Cardiac muscle cell (in vitro differentiated cells and primary cell): ENCODE measurements around the gene PSMD3. TPM values are rescaled to one million over a fixed set of nuclear protein-coding genes. Genes with fewer than 3 reads are reported as not detected.
A peak's percentile ranks its signal among the peaks of the same experiment; 100 is the strongest.
"Not testable (repeated sequence)": the region's sequence is repeated elsewhere in the genome, so short reads cannot be mapped to it uniquely, and the experiment has no call there.

ENCODE experiments used
- DNase-seq, 2 donors: peaks; one replicate each; pipeline versions ENCODE4 v3.0.0 to v3.0.0-alpha.2; 2010 to 2017; ENCODE audit warnings: low read depth in 1 of 2, low spot score in 1 of 2
- H3K27ac ChIP-seq: fragments of 200-600 bp; sonication (generic); 2 replicates; pipeline ENCODE4 v1.5.1; 2016
- H3K27me3 ChIP-seq: fragments of 200-600 bp; sonication (generic); 2 replicates; pipeline ENCODE4 v1.6.0; 2016; ENCODE audit warnings: control low read depth
- H3K36me3 ChIP-seq: fragments of 200-600 bp; sonication (generic); 2 replicates; pipeline ENCODE4 v1.5.1; 2016; ENCODE audit warnings: control low read depth
- H3K4me1 ChIP-seq: fragments of 200-600 bp; sonication (generic); 2 replicates; pipeline ENCODE4 v1.8.1; 2017; ENCODE audit warnings: low read depth, mild to moderate bottlenecking, mixed run types
- H3K4me3 ChIP-seq: fragments of 200-600 bp; sonication (generic); 2 replicates; pipeline ENCODE4 v1.5.1; 2016; ENCODE audit warnings: mild to moderate bottlenecking
- H3K9me3 ChIP-seq: fragments of 200-600 bp; sonication (generic); 2 replicates; pipeline ENCODE4 v1.5.1; 2017; ENCODE audit warnings: low read depth, mild to moderate bottlenecking, control low read depth
- polyA plus RNA-seq: library from polyadenylated mRNA; unstranded; fragments of >200 nt; fragmentation: Nextera tagmentation; extraction: Ambion mirVana; gene quantifications from 2 replicates; pipeline ENCODE4 v1.2.1, GENCODE V29; 2016
- total RNA-seq: library from RNA; depleted of rRNA; stranded (reverse); fragments of >200 nt; gene quantifications from 2 replicates; pipeline ENCODE4 v1.2.3, GENCODE V29; 2016
- TF ChIP-seq, protein P1 (sequence below): IDR thresholded peaks from 2 replicates; pipeline ENCODE4 v1.5.1; 2012; ENCODE audit warnings: low read depth, mild to moderate bottlenecking, low read length

Gene PSMD3
- total and polyA plus RNA-seq, 2 experiments from 2014 or later: 139 to 154 TPM

- Histone ChIP-seq H3K4me3 (no peak overlapping the region), H3K27ac (no peak overlapping the region), H3K4me1 (no peaks in the 10 kb centered on the region), H3K36me3 (peaks cover 31% of the 10 kb centered on the region), H3K9me3 (no peaks in the 10 kb centered on the region), H3K27me3 (no peaks in the 10 kb centered on the region)
- DNase-seq: no peak
- TF ChIP-seq, protein P1, sequence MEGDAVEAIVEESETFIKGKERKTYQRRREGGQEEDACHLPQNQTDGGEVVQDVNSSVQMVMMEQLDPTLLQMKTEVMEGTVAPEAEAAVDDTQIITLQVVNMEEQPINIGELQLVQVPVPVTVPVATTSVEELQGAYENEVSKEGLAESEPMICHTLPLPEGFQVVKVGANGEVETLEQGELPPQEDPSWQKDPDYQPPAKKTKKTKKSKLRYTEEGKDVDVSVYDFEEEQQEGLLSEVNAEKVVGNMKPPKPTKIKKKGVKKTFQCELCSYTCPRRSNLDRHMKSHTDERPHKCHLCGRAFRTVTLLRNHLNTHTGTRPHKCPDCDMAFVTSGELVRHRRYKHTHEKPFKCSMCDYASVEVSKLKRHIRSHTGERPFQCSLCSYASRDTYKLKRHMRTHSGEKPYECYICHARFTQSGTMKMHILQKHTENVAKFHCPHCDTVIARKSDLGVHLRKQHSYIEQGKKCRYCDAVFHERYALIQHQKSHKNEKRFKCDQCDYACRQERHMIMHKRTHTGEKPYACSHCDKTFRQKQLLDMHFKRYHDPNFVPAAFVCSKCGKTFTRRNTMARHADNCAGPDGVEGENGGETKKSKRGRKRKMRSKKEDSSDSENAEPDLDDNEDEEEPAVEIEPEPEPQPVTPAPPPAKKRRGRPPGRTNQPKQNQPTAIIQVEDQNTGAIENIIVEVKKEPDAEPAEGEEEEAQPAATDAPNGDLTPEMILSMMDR: no peak
Measured at GRCh38 chr17:39997543-39997942, 16.9 kb downstream of the PSMD3 start.

GRCh38 chr17:39999067-39999466 is 18.5 kb downstream of the PSMD3 start:
- peak overlapping the region; percentile 1 for H3K27ac ChIP-seq
- H3K4me1 ChIP-seq: no peaks in the 10 kb centered on the region
- no peak for DNase-seq
- TF ChIP-seq, protein P1: no peak
- peaks cover 18% of the 10 kb centered on the region for H3K36me3 ChIP-seq
- no peak overlapping the region for H3K4me3 ChIP-seq
- H3K9me3 ChIP-seq: no peaks in the 10 kb centered on the region
- no peaks in the 10 kb centered on the region for H3K27me3 ChIP-seq

- H3K27ac ChIP-seq: no peak overlapping the region
- no peak for DNase-seq
- no peaks in the 10 kb centered on the region for H3K4me1 ChIP-seq
- no peak overlapping the region for H3K4me3 ChIP-seq
- TF ChIP-seq, protein P1: no peak
- no peaks in the 10 kb centered on the region for H3K27me3 ChIP-seq
- no peaks in the 10 kb centered on the region for H3K9me3 ChIP-seq
- peaks cover 9% of the 10 kb centered on the region for H3K36me3 ChIP-seq
Measured at GRCh38 chr17:40000161-40000560, 19.6 kb downstream of the PSMD3 start.

GRCh38 chr17:40001335-40001734 is 20.7 kb downstream of the PSMD3 start:
- H3K36me3 ChIP-seq, H3K27me3 ChIP-seq, H3K9me3 ChIP-seq, H3K27ac ChIP-seq, DNase-seq, H3K4me3 ChIP-seq, H3K4me1 ChIP-seq: not testable (repeated sequence)

- TF ChIP-seq, protein P1: no peak
- Histone ChIP-seq H3K9me3 (no peaks in the 10 kb centered on the region), H3K27me3 (no peaks in the 10 kb centered on the region), H3K4me3 (no peak overlapping the region), H3K27ac (no peak overlapping the region), H3K36me3 (no peaks in the 10 kb centered on the region), H3K4me1 (no peaks in the 10 kb centered on the region)
- no peak for DNase-seq
Measured at GRCh38 chr17:40004072-40004471, 23.5 kb downstream of the PSMD3 start.

- H3K4me3 ChIP-seq: no peak overlapping the region
- TF ChIP-seq, protein P1: no peak
- H3K27me3 ChIP-seq: no peaks in the 10 kb centered on the region
- no peaks in the 10 kb centered on the region for H3K4me1 ChIP-seq
- no peak overlapping the region for H3K27ac ChIP-seq
- H3K9me3 ChIP-seq: no peaks in the 10 kb centered on the region
- H3K36me3 ChIP-seq: no peaks in the 10 kb centered on the region
- DNase-seq: no peak
Measured at GRCh38 chr17:40004712-40005111, 24.1 kb downstream of the PSMD3 start.
